Measurements from ENCODE around the gene GADD45B.

Gene GADD45B

DNA sequence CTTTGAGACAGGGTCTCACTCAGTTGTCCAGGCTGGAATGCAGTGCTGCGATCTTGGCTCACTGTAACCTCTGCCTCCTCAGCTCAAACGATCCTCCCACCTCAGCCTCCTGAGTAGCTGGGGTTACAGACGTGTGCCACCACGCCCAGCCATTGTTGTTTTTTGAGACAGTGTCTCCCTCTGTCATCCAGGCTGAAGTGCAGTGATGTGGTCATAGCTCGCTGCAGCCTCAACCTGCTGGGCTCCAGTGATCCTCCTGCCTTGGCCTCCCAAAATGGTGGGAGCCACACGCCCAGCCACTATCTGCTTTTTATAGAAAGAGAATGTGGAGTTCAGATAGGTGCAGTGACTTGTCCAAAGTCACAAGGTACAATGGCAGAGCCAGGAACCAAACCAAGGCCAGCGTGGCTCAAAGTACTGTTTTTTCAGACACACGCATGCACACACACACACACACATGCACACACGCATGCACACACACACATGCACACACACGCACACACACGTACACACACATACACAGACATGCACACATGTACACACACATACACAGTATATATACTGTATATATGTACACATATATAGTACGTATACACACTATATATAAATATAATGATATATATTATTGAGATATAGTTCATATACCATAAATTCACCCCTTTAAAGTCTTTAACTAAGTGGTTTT is 6.6 kb downstream of the GADD45B start:
- no peak overlapping the region for H3K27ac ChIP-seq
- TF ChIP-seq, protein P1, sequence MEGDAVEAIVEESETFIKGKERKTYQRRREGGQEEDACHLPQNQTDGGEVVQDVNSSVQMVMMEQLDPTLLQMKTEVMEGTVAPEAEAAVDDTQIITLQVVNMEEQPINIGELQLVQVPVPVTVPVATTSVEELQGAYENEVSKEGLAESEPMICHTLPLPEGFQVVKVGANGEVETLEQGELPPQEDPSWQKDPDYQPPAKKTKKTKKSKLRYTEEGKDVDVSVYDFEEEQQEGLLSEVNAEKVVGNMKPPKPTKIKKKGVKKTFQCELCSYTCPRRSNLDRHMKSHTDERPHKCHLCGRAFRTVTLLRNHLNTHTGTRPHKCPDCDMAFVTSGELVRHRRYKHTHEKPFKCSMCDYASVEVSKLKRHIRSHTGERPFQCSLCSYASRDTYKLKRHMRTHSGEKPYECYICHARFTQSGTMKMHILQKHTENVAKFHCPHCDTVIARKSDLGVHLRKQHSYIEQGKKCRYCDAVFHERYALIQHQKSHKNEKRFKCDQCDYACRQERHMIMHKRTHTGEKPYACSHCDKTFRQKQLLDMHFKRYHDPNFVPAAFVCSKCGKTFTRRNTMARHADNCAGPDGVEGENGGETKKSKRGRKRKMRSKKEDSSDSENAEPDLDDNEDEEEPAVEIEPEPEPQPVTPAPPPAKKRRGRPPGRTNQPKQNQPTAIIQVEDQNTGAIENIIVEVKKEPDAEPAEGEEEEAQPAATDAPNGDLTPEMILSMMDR (conservative IDR thresholded peaks at IDR 0.05), result no peak

DNA sequence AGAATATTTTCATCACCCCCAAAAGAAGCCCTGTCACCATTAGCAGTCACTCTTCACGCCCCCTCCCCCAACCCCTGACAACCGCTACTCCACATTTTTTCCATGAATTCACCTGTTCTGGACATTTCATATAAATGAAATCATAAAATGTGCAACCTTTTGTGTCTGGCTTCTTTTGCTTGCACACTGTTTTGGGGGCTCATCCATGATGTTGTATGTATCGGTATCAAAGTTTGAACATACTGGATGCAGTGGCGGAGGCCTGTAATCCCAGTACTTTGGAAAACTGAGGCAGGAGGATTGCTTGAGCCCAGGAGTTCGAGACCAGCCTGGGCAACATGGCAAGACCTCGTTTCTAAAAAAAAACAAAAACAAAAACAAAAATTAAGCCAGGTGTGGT is 7.2 kb downstream of the GADD45B start:
- TF ChIP-seq, protein P1 (conservative IDR thresholded peaks at IDR 0.05), result no peak
- H3K27ac ChIP-seq, result no peak overlapping the region

GRCh38 chr19:2483484-2484151 is 7.7 kb downstream of the GADD45B start:
- H3K27ac ChIP-seq, result no peak overlapping the region

GRCh38 chr19:2484178-2484937 is 8.4 kb downstream of the GADD45B start:
- TF ChIP-seq, protein P1 (conservative IDR thresholded peaks at IDR 0.05), result no peak
- H3K27ac ChIP-seq, result no peak overlapping the region

More at GRCh38 chr19:2483484-2484151, 7.7 kb downstream of the GADD45B start:
- TF ChIP-seq, protein P1 (conservative IDR thresholded peaks at IDR 0.05), result no peak

GRCh38 chr19:2485428-2485827 is 9.5 kb downstream of the GADD45B start:
- no peak overlapping the region for H3K27ac ChIP-seq
- TF ChIP-seq, protein P1 (conservative IDR thresholded peaks at IDR 0.05), result no peak

- no peak overlapping the region for H3K27ac ChIP-seq
- TF ChIP-seq, protein P1 (conservative IDR thresholded peaks at IDR 0.05), result no peak
Observed at GRCh38 chr19:2487090-2487489, 11.2 kb downstream of the GADD45B start.

DNA sequence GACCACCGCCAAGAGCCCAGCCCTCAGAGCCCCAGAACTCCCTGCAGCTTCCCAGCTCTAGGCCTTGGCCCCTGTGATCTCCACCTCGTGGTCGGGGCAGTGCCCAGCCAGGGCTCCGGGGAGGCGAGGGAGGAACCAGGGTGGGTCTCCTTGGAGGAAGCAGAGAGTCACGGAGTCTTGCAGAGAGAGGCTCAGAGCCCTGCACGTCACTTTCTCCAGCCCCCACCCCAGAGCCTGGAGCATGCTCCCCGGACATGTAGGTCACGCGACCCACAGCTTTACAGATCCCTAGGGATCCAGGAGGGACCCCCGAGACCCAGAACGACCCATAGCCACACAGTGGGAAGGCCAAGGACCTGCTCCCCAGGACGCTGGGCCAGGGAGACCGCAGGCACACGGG is 11.9 kb downstream of the GADD45B start:
- H3K27ac ChIP-seq, result no peak overlapping the region
- TF ChIP-seq, protein P1 (conservative IDR thresholded peaks at IDR 0.05), result no peak

All from VCaP (cell line).